Left lobe of liver (tissue), 2 donors: ENCODE data around the gene EEF1AKMT1. TPM values are rescaled to one million over a fixed set of nuclear protein-coding genes. Genes with fewer than 3 reads are reported as not detected.
"Not testable (repeated sequence)": the region's sequence is repeated elsewhere in the genome, so short reads cannot be mapped to it uniquely, and the experiment has no call there.

Experiments used
- ATAC-seq: fragments of 200-7000 bp; cut with Tn5 transposase; one replicate; pipeline ENCODE4 v1.9.1; 2020; ENCODE audit warnings: mild to moderate bottlenecking, moderate library complexity
- DNase-seq: peaks from one replicate; pipeline ENCODE4 v3.0.0-alpha.2; 2020; ENCODE audit warnings: low spot score
- total RNA-seq: library from RNA; stranded (reverse); gene quantifications from one replicate; pipeline ENCODE4 v1.2.1, GENCODE V29; 2021
- donor health status: DM: no; HTN: no; CAD: no; lungs with moderate emphysema.
- donor health status: DM: no; HTN: yes; CAD: no.

Gene EEF1AKMT1
- total RNA-seq, 1 donor from 2014 or later = 7.7 TPM

GRCh38 chr13:20779405-20779804, 5.6 kb upstream of the EEF1AKMT1 start:
- ATAC-seq (no peak), DNase-seq (no peak)

- no peak for ATAC-seq
Measured at GRCh38 chr13:20778311-20778710, 4.5 kb upstream of the EEF1AKMT1 start.

GRCh38 chr13:20776751-20777150, 3.0 kb upstream of the EEF1AKMT1 start:
- ATAC-seq (no peak), DNase-seq (no peak)

More at GRCh38 chr13:20778311-20778710, 4.5 kb upstream of the EEF1AKMT1 start:
- no peak for DNase-seq

GRCh38 chr13:20775961-20776360, 2.2 kb upstream of the EEF1AKMT1 start:
- DNase-seq (no peak), ATAC-seq (no peak)

- no peak for ATAC-seq
- no peak for DNase-seq
Measured at GRCh38 chr13:20774746-20775145, 985 bp upstream of the EEF1AKMT1 start.

DNA sequence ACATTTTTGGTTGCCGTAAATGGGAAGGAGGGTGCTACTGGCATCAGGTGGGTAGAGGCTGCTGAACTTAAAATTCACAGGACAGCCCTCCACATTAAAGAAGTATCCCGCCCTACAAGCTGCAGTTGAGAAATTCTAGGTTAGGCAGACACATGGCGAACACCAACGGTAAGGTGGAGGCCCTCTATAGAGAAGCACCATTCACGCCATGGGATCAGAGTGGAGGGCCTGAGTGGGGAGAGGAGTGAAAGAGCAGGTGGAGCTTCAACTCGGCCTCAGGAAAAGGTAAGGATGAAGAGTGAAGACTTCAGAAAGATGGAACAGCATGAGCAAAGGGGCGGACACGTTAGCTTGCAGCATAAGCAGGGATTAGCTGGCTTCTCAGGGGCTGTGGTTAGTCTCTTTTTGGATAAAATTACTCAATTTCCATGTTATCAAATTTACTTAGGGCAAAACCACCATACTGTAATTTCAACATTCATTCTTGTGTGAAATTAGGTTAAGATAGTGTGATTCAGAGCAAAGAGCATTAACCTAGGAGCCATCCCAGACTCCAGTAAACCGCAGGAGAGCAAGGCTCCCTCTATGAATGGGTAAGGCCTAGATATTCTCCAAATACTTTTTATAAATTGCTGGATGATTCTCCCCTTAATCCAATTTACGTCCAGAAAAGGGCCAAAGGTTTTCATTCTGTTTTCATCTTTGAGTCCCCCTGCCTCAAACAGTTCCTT, 1.2 kb downstream of the EEF1AKMT1 start:
- ATAC-seq (no peak), DNase-seq (no peak)

DNA sequence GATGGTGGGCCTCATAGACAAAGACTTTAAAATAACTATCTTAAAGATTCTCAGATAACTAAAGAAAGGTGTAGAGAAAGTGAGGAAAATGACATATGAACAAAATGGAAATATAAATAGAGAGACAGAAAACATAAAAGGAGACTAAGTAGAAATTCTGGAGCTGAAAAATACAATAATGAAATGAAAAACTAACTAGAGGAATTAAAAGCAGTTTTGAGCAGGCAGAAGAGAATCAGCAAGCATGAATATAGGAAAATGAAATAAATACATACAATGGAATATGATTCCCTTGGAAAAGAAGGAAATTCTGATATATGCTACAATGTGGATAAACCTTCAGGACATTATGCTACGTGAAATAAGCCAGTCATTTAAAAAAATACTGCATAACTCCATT, 3.9 kb downstream of the EEF1AKMT1 start:
- no peak for DNase-seq
- ATAC-seq = no peak

DNA sequence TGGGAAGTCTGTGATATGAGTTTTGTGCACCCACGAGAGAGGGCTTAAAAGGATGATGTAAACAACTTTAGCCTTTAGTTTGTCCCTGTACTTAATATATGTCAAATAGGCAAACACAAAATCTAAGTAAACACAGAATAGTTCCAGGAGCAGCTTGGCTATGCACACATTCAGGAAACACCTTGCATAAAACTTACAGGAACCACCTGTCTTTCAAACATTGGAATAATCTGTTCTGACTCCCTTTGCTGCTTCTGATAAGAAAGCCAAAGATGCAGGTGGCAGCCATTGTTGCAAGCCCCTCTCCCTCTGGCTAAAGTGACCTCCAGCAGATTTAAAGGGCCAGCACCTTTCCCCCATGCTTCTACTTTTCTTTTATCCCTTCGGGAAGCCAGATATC, 4.7 kb downstream of the EEF1AKMT1 start:
- DNase-seq (no peak), ATAC-seq (no peak)

DNA sequence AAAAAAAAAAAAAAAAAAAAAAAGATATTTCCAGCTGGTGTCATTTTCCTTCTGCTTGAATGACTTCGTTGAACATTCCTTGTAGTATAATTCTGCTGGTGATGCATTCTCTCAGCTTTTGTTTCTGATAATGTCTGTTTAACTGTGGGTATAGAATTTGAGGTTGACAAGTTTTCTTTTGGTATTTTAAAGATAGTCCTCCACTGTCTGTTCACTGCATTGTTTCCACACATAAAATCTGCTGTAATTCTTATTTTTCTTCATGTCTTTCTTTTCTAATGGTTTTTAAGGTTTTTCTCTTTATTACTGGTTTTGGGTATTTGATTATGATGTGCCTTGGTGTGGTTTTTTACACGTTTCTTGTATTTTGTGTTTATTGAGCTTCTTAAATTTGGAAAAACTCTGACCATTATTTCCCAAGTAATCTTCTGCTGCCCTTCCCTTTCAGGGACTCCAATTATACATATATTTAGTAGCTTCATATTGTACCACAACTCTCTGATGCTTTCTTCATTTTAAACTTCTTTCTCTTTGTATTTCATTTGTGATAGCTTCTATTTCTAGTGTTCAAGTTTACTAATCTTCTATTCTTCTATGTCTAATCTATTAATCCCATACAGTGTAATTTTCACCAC, 6.3 kb downstream of the EEF1AKMT1 start:
- DNase-seq (no peak), ATAC-seq (no peak)

- no peak for ATAC-seq
Measured at GRCh38 chr13:20760872-20761271, 12.9 kb downstream of the EEF1AKMT1 start.

GRCh38 chr13:20754009-20754408, 19.8 kb downstream of the EEF1AKMT1 start:
- ATAC-seq (no peak), DNase-seq (no peak)

More at GRCh38 chr13:20760872-20761271, 12.9 kb downstream of the EEF1AKMT1 start:
- DNase-seq = no peak

DNA sequence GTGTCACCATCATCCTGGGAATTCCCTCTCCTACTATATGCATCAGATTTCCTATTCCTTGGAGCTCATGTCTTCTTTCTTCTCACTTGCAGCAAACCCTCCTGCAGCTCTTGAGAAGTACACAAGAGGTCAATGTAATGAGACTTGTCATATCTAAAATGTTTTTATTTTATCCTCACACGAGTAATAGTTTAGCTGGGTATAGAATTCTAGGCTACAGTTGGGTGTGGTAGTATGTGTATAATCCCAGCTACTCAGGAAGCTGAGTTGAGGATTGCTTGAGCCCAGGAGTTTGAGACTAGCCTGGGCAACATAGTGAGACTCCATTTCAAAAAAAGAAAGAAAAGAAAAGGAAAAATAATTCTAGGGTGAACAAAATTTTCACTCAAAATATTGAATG, 24.4 kb downstream of the EEF1AKMT1 start:
- no peak for ATAC-seq
- no peak for DNase-seq

DNA sequence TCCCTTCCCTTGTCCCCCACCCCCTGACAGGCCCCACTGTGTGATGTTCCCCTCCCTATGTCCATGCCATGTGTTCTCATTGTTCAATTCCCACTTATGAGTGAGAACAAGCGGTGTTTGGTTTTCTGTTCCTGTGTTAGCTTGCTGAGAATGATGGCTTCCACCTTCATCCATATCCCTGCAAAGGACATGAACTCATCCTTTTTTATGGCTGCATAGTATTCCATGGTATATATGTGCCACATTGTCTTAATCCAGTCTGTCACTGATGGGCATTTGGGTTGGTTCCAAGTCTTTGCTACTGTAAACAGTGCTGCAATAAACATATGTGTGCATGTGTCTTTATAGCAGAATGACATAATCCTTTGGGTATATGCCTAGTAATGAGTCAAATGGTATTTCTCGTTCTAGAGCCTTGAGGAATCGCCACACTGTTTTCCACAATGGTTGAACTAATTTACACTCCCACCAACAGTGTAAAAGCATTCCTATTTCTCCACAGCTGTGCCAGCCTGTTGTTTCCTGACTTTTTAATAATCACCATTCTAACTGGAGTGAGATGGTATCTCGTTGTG, 29.8 kb downstream of the EEF1AKMT1 start:
- not testable (repeated sequence) for ATAC-seq, DNase-seq

GRCh38 chr13:20740021-20740420, 33.7 kb downstream of the EEF1AKMT1 start:
- ATAC-seq (no peak), DNase-seq (no peak)

DNA sequence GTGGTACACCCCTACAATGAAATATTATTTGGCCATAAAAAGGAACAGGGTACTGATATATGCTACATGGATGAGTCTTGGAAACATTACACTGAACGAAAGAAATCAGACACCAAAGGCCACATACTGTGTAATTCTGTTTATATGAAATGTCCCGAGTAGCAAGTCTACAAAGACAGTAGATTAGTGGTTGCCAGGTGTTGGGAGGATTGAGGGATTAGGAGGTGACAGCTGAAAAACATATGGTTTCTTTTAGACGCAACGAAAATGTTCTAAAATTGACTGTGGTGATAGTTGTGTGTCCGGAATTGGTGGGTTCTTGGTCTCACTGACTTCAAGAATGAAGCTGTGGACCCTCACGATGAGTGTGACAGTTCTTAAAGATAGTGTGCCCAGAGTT, 35.1 kb downstream of the EEF1AKMT1 start:
- ATAC-seq (no peak), DNase-seq (no peak)

DNA sequence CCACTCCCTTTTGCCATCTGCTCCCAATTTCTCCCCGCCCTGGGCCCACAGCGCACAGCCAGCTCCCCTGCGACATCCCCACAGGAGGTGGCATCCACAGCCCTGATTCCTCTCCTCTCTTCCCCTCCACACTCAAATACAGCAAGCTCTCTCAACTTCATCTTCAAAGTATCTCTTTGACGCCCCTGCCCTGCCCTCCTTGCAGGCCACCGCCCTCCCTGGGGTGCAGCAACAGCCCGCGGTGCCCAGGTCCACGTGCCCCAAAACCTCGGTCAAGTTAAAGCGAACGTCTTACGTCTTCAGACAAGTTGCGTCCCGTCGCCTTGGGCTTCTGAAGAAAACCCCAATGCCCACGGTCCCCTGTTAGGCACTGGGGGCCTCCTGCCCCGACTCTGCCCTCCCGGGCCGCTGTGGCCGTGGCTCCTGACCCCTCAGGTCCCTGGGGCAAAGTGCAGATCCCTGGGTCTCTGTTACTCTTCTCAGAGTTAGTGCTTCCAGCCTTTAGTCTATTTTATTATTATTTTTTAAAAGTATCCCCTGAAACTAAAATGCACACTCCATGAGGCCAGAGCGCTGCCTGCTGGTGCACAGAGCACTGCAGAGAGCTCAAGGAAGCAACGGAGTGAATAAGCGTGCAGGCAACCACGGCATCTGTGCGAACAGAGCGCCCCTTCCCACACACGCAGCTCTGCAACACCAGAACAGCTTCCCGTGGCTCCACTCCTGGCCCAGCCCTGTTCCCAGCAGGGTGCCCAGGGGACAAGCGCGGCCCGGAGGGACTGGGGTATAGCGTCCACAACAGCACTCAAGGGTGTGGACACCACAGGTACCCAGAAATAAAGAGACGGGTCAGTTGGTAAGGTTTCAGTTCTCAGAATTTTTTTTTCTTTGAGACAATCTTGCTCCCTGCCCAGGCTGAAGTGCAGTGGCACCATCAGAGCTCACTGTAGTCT, 43.9 kb downstream of the EEF1AKMT1 start:
- no peak for ATAC-seq

GRCh38 chr13:20728579-20729311, 45.0 kb downstream of the EEF1AKMT1 start:
- no peak for ATAC-seq

More for the DNA sequence above, 43.9 kb downstream of the EEF1AKMT1 start:
- no peak for DNase-seq

GRCh38 chr13:20727856-20728255, 45.9 kb downstream of the EEF1AKMT1 start:
- ATAC-seq (no peak), DNase-seq (no peak)

More at GRCh38 chr13:20728579-20729311, 45.0 kb downstream of the EEF1AKMT1 start:
- DNase-seq = no peak

DNA sequence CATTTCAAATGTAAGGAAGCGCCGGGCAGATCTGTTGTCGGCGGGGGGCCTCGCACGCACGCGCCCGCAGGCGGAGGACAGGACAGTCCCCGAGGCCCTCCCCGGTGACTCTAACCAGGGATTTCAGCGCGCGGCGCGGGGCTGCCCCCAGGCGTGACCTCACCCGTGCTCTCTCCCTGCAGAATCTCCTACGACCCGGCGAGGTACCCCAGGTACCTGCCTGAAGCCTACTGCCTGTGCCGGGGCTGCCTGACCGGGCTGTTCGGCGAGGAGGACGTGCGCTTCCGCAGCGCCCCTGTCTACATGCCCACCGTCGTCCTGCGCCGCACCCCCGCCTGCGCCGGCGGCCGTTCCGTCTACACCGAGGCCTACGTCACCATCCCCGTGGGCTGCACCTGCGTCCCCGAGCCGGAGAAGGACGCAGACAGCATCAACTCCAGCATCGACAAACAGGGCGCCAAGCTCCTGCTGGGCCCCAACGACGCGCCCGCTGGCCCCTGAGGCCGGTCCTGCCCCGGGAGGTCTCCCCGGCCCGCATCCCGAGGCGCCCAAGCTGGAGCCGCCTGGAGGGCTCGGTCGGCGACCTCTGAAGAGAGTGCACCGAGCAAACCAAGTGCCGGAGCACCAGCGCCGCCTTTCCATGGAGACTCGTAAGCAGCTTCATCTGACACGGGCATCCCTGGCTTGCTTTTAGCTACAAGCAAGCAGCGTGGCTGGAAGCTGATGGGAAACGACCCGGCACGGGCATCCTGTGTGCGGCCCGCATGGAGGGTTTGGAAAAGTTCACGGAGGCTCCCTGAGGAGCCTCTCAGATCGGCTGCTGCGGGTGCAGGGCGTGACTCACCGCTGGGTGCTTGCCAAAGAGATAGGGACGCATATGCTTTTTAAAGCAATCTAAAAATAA, 52.1 kb downstream of the EEF1AKMT1 start:
- DNase-seq = no peak
- peak; percentile 36 for ATAC-seq
